HepG2 (cell line): Measurements from ENCODE around the gene EIF5. TPM values are rescaled to one million over a fixed set of nuclear protein-coding genes. Genes with fewer than 3 reads are reported as not detected.

Experiments used
- ARID2 ChIP-seq: sonication (generic); formaldehyde crosslinking; IDR thresholded peaks from 2 replicates; pipeline ENCODE4 v1.8.1; 2022; ENCODE audit warnings: mild to moderate bottlenecking, missing genetic modification reagents, borderline replicate concordance
- ARID3A ChIP-seq: IDR thresholded peaks from 2 replicates; pipeline ENCODE4 v1.6.1; 2012; ENCODE audit warnings: low read depth, low read length, improper control_type of control experiment
- CERS6 ChIP-seq: sonication (generic); formaldehyde crosslinking; IDR thresholded peaks from 2 replicates; pipeline ENCODE4 v1.5.0; 2020; ENCODE audit warnings: missing genetic modification reagents
- DMAP1 ChIP-seq: IDR thresholded peaks from 2 replicates; pipeline ENCODE4 v1.6.1; 2016
- GATAD2A ChIP-seq: IDR thresholded peaks from 2 replicates; pipeline ENCODE4 v1.6.1; 2016
- HNRNPH1 ChIP-seq: fragments of 200-400 bp; formaldehyde crosslinking; optimal IDR thresholded peaks from 2 replicates; pipeline ENCODE3; 2017; ENCODE audit warnings: mild to moderate bottlenecking, low read depth, low read length
- JARID2 ChIP-seq: sonication (generic); formaldehyde crosslinking; IDR thresholded peaks from 2 replicates; pipeline ENCODE4 v1.8.1; 2023; ENCODE audit warnings: missing genetic modification reagents, inconsistent platforms; ENCODE audit not compliant: insufficient replicate concordance
- NFIC ChIP-seq: IDR thresholded peaks from 2 replicates; pipeline ENCODE4 v1.6.1; 2012; ENCODE audit warnings: mild to moderate bottlenecking, low read length, inconsistent platforms
- RBM39 ChIP-seq: fragments of 200-400 bp; formaldehyde crosslinking; IDR thresholded peaks from one replicate; pipeline ENCODE4 v1.6.1; 2018; ENCODE audit warnings: antibody characterized with exemption, mild to moderate bottlenecking, low read depth, low read length; ENCODE audit not compliant: poor library complexity, severe bottlenecking
- RELA ChIP-seq: sonication (generic); formaldehyde crosslinking; IDR thresholded peaks from 2 replicates; pipeline ENCODE4 v1.4.0; 2020; ENCODE audit warnings: missing genetic modification reagents
- SATB2 ChIP-seq: sonication (generic); formaldehyde crosslinking; IDR thresholded peaks from 2 replicates; pipeline ENCODE4 v1.5.0; 2020; ENCODE audit warnings: missing genetic modification reagents
- SIN3B ChIP-seq: fragments of 150-350 bp; IDR thresholded peaks from 2 replicates; pipeline ENCODE4 v1.6.1; 2014; ENCODE audit warnings: low read length
- SNAPC5 ChIP-seq: sonication (generic); formaldehyde crosslinking; IDR thresholded peaks from 2 replicates; pipeline ENCODE4 v1.8.1; 2023; ENCODE audit warnings: mild to moderate bottlenecking, missing genetic modification reagents, borderline replicate concordance
- TEAD2 ChIP-seq: sonication (generic); formaldehyde crosslinking; IDR thresholded peaks from 2 replicates; pipeline ENCODE4 v1.9.0; 2021; ENCODE audit warnings: missing genetic modification reagents
- TERF1 ChIP-seq: sonication (generic); formaldehyde crosslinking; IDR thresholded peaks from 2 replicates; pipeline ENCODE4 v1.8.0; 2022; ENCODE audit warnings: mild to moderate bottlenecking, missing genetic modification reagents, moderate library complexity
- ZBTB1 ChIP-seq: sonication (generic); formaldehyde crosslinking; IDR thresholded peaks from 2 replicates; pipeline ENCODE4 v1.4.0; 2020; ENCODE audit warnings: missing genetic modification reagents, borderline replicate concordance
- ZBTB37 ChIP-seq: sonication (generic); formaldehyde crosslinking; IDR thresholded peaks from 2 replicates; pipeline ENCODE4 v1.4.0; 2020; ENCODE audit warnings: mild to moderate bottlenecking, missing genetic modification reagents
- ZNF431 ChIP-seq: sonication (generic); formaldehyde crosslinking; IDR thresholded peaks from 2 replicates; pipeline ENCODE4 v1.9.0; 2022; ENCODE audit warnings: missing genetic modification reagents, low read depth, mild to moderate bottlenecking, borderline replicate concordance
- ZNF776 ChIP-seq: sonication (generic); formaldehyde crosslinking; IDR thresholded peaks from 2 replicates; pipeline ENCODE4 v1.4.0; 2020; ENCODE audit warnings: mild to moderate bottlenecking, missing genetic modification reagents
- ZSCAN25 ChIP-seq: sonication (generic); formaldehyde crosslinking; IDR thresholded peaks from 2 replicates; pipeline ENCODE4 v1.8.0; 2022; ENCODE audit warnings: mild to moderate bottlenecking, missing genetic modification reagents
- polyA plus RNA-seq, 8 experiments: library from polyadenylated mRNA; depleted of rRNA in 3 of 8; stranded (reverse) in 7 of 8; unstranded in 1 of 8; fragments of >200 nt; fragmentation: Illumina TruSeq in 4 of 8; extraction: Trizol in 4 of 8; gene quantifications; 2 replicates each; pipeline versions ENCODE4 v1.2.1 to v1.2.3, GENCODE V29; 2011 to 2016; ENCODE audit warnings: low read depth in 4 of 8, missing spikeins in 1 of 8, mixed read lengths in 1 of 8; ENCODE audit not compliant: insufficient read depth in 1 of 8
- total RNA-seq, 5 experiments: library from RNA; depleted of rRNA; stranded (reverse); fragments of >200 nt; fragmentation: Illumina TruSeq; extraction: Trizol; gene quantifications; 2 replicates each; pipeline ENCODE4 v1.2.3, GENCODE V29; 2016; ENCODE audit warnings: low read depth in 1 of 5

Gene EIF5
- total and polyA plus RNA-seq, 2 of the 13 experiments (the other 11 are each of a cell fraction or from before 2014, with no cell fraction given): 189 to 281 TPM

GRCh38 chr14:103333754-103334643 lies at the start of gene EIF5 (continued):
- 0 out of 2 replicates have a peak, but pooled peaks have one; percentile 10 for TF ChIP-seq TERF1 (CRISPR knock-in tag)
- TF ChIP-seq ZSCAN25 (CRISPR knock-in tag): peak; percentile 54; the same call in 1 of the 2 replicates
- TF ChIP-seq SIN3B: peak; percentile 10; the same call in 1 of the 2 replicates
- TF ChIP-seq RBM39: peak; percentile 98
- TF ChIP-seq CERS6 (CRISPR knock-in tag): no peak
- TF ChIP-seq DMAP1 (CRISPR knock-in tag): peak; percentile 81
- no peak for TF ChIP-seq TEAD2 (CRISPR knock-in tag)
- TF ChIP-seq SATB2 (CRISPR knock-in tag): 0 out of 2 replicates have a peak, but pooled peaks have one; percentile 42
- peak; percentile 81 for TF ChIP-seq HNRNPH1
- no peak for TF ChIP-seq SNAPC5 (CRISPR knock-in tag)
- peak; percentile 78 for TF ChIP-seq ZNF776
- TF ChIP-seq GATAD2A (CRISPR knock-in tag): peak; percentile 55
- TF ChIP-seq ZBTB1 (CRISPR knock-in tag): no peak
- no peak for TF ChIP-seq ZNF431 (CRISPR knock-in tag)
- no peak for TF ChIP-seq ARID2 (CRISPR knock-in tag)
- no peak for TF ChIP-seq ARID3A
- TF ChIP-seq NFIC: no peak
- TF ChIP-seq RELA: no peak
- no peak for TF ChIP-seq ZBTB37 (CRISPR knock-in tag)
- TF ChIP-seq JARID2 (CRISPR knock-in tag): no peak
